Adipose tissue (tissue), 3 donors: Measurements from ENCODE around the gene IGFN1. TPM values are rescaled to one million over a fixed set of nuclear protein-coding genes. Genes with fewer than 3 reads are reported as not detected.

Experiments used
- H3K27ac ChIP-seq: one replicate; pipeline ENCODE4 v1.5.1; 2013; ENCODE audit warnings: low read depth, low read length
- WGBS, 3 donors: extraction: QIAGEN DNeasy Blood & Tissue Kit; methylation state at CpG; one replicate each; pipeline ENCODE4 v1.1.7; 2013; 5-methylcytosine and 5-hydroxymethylcytosine counted together
- polyA plus RNA-seq, 3 donors: library from polyadenylated mRNA; stranded (reverse); fragments of 200-250 nt; gene quantifications; one replicate each; pipeline ENCODE4 v1.2.3, GENCODE V29; 2013
- donor health status: healthy with polysubstance abuse.
- donor health status: Bipolar disorder and iron deficiency.
- donor health status: healthy.

IGFN1 gene
- polyA plus RNA-seq, 3 donors: 0.06 to 13.3 (median 0.11) TPM

- 91 to 97% (median 96%) methylated on average over 6 of the region's 6 CpGs for WGBS, 3 donors
- H3K27ac ChIP-seq: no peak overlapping the region
These were observed 9.7 kb upstream of the IGFN1 start for GRCh38 chr1:201180901-201181300.

- 72 to 77% (median 74%) methylated on average over 1 of the region's 1 CpG for WGBS, 3 donors
- no peak overlapping the region for H3K27ac ChIP-seq
These were observed 9.3 kb upstream of the IGFN1 start for GRCh38 chr1:201181323-201181722.

- WGBS, 3 donors: 59 to 82% (median 74%) methylated on average over 2 of the region's 2 CpGs
- no peak overlapping the region for H3K27ac ChIP-seq
These were observed 8.9 kb upstream of the IGFN1 start for GRCh38 chr1:201181726-201182125.

GRCh38 chr1:201183209-201183608 lies 7.4 kb upstream of the IGFN1 start:
- WGBS, 3 donors: 92 to 97% (median 97%) methylated on average over 3 of the region's 3 CpGs
- H3K27ac ChIP-seq: no peak overlapping the region

GRCh38 chr1:201183753-201184152 lies 6.9 kb upstream of the IGFN1 start:
- 86 to 89% (median 88%) methylated on average over 5 of the region's 5 CpGs for WGBS, 3 donors
- no peak overlapping the region for H3K27ac ChIP-seq

- 56 to 62% (median 57%) methylated on average over 9 of the region's 9 CpGs for WGBS, 3 donors
- H3K27ac ChIP-seq: no peak overlapping the region
These were observed 6.1 kb upstream of the IGFN1 start for GRCh38 chr1:201184307-201185122.

- H3K27ac ChIP-seq: no peak overlapping the region
- WGBS, 3 donors: 58 to 74% (median 66%) methylated on average over 3 of the region's 3 CpGs
These were observed 5.5 kb upstream of the IGFN1 start for GRCh38 chr1:201185123-201185453.

- no peak overlapping the region for H3K27ac ChIP-seq
- 89 to 91% (median 90%) methylated on average over 5 of the region's 5 CpGs for WGBS, 3 donors
These were observed 5.0 kb upstream of the IGFN1 start for GRCh38 chr1:201185527-201186128.

- no peak overlapping the region for H3K27ac ChIP-seq
- WGBS, 3 donors: 64 to 90% (median 66%) methylated on average over 3 of the region's 3 CpGs
These were observed 4.4 kb upstream of the IGFN1 start for GRCh38 chr1:201186192-201186591.

GRCh38 chr1:201189085-201189484 lies 1.5 kb upstream of the IGFN1 start:
- 76 to 83% (median 81%) methylated on average over 2 of the region's 2 CpGs for WGBS, 3 donors
- no peak overlapping the region for H3K27ac ChIP-seq

- WGBS, 3 donors: 88 to 93% (median 90%) methylated on average over 6 of the region's 6 CpGs
- no peak overlapping the region for H3K27ac ChIP-seq
These were observed 619 bp upstream of the IGFN1 start for GRCh38 chr1:201190005-201190404.

- WGBS, 3 donors: 71 to 88% (median 79%) methylated on average over 18 of the region's 18 CpGs
- no peak overlapping the region for H3K27ac ChIP-seq
These were observed 1.1 kb downstream of the IGFN1 start for GRCh38 chr1:201191653-201192260.

GRCh38 chr1:201192261-201192788 lies 1.7 kb downstream of the IGFN1 start:
- H3K27ac ChIP-seq: no peak overlapping the region
- WGBS, 3 donors: 65 to 80% (median 79%) methylated on average over 3 of the region's 3 CpGs

GRCh38 chr1:201194046-201194445 lies 3.4 kb downstream of the IGFN1 start:
- WGBS, 3 donors: 66 to 85% (median 78%) methylated on average over 6 of the region's 6 CpGs

GRCh38 chr1:201198598-201198997 lies 8.0 kb downstream of the IGFN1 start:
- no peak overlapping the region for H3K27ac ChIP-seq
- WGBS, 3 donors: 91 to 95% (median 93%) methylated on average over 3 of the region's 3 CpGs

More at GRCh38 chr1:201194046-201194445, 3.4 kb downstream of the IGFN1 start:
- no peak overlapping the region for H3K27ac ChIP-seq

GRCh38 chr1:201205036-201205435 lies 14.4 kb downstream of the IGFN1 start:
- H3K27ac ChIP-seq: no peak overlapping the region
- WGBS, 3 donors: 86 to 89% (median 89%) methylated on average over 13 of the region's 13 CpGs

GRCh38 chr1:201206176-201206575 lies 15.6 kb downstream of the IGFN1 start:
- H3K27ac ChIP-seq: no peak overlapping the region
- WGBS, 3 donors: 47 to 72% (median 66%) methylated on average over 4 of the region's 4 CpGs

GRCh38 chr1:201207046-201207445 lies 16.4 kb downstream of the IGFN1 start:
- no peak overlapping the region for H3K27ac ChIP-seq
- WGBS, 3 donors: 74 to 94% (median 91%) methylated on average over 3 of the region's 3 CpGs

GRCh38 chr1:201208236-201208635 lies 17.6 kb downstream of the IGFN1 start:
- WGBS, 3 donors: 100% methylated on average over 2 of the region's 2 CpGs
- H3K27ac ChIP-seq: no peak overlapping the region
